Cardiac muscle cell (in vitro differentiated cells and primary cell): ENCODE measurements around the gene CPPED1. TPM values are rescaled to one million over a fixed set of nuclear protein-coding genes. Genes with fewer than 3 reads are reported as not detected.
"Not testable (repeated sequence)": the region's sequence is repeated elsewhere in the genome, so short reads cannot be mapped to it uniquely, and the experiment has no call there.

ENCODE experiments used
- DNase-seq, 2 donors: peaks; one replicate each; pipeline versions ENCODE4 v3.0.0 to v3.0.0-alpha.2; 2010 to 2017; ENCODE audit warnings: low read depth in 1 of 2, low spot score in 1 of 2
- H3K27ac ChIP-seq: fragments of 200-600 bp; sonication (generic); 2 replicates; pipeline ENCODE4 v1.5.1; 2016
- H3K27me3 ChIP-seq: fragments of 200-600 bp; sonication (generic); 2 replicates; pipeline ENCODE4 v1.6.0; 2016; ENCODE audit warnings: control low read depth
- H3K36me3 ChIP-seq: fragments of 200-600 bp; sonication (generic); 2 replicates; pipeline ENCODE4 v1.5.1; 2016; ENCODE audit warnings: control low read depth
- H3K4me1 ChIP-seq: fragments of 200-600 bp; sonication (generic); 2 replicates; pipeline ENCODE4 v1.8.1; 2017; ENCODE audit warnings: low read depth, mild to moderate bottlenecking, mixed run types
- H3K4me3 ChIP-seq: fragments of 200-600 bp; sonication (generic); 2 replicates; pipeline ENCODE4 v1.5.1; 2016; ENCODE audit warnings: mild to moderate bottlenecking
- H3K9me3 ChIP-seq: fragments of 200-600 bp; sonication (generic); 2 replicates; pipeline ENCODE4 v1.5.1; 2017; ENCODE audit warnings: low read depth, mild to moderate bottlenecking, control low read depth
- CTCF ChIP-seq: IDR thresholded peaks from 2 replicates; pipeline ENCODE4 v1.5.1; 2012; ENCODE audit warnings: low read depth, mild to moderate bottlenecking, low read length
- polyA plus RNA-seq: library from polyadenylated mRNA; unstranded; fragments of >200 nt; fragmentation: Nextera tagmentation; extraction: Ambion mirVana; gene quantifications from 2 replicates; pipeline ENCODE4 v1.2.1, GENCODE V29; 2016
- total RNA-seq: library from RNA; depleted of rRNA; stranded (reverse); fragments of >200 nt; gene quantifications from 2 replicates; pipeline ENCODE4 v1.2.3, GENCODE V29; 2016

Gene CPPED1
- total and polyA plus RNA-seq, 2 experiments from 2014 or later, result 10.0 to 12.0 TPM

- Histone ChIP-seq H3K36me3 (no peaks in the 10 kb centered on the region), H3K9me3 (no peaks in the 10 kb centered on the region), H3K4me1 (no peaks in the 10 kb centered on the region), H3K4me3 (no peak overlapping the region), H3K27ac (no peak overlapping the region), H3K27me3 (no peaks in the 10 kb centered on the region)
- DNase-seq, result peak in 1 of 2 donors; percentile 85
- TF ChIP-seq CTCF, result no peak
Observed at GRCh38 chr16:12801511-12802042, 2.1 kb downstream of the CPPED1 start.

GRCh38 chr16:12800817-12801216, 2.9 kb downstream of the CPPED1 start:
- Histone ChIP-seq H3K4me1 (no peaks in the 10 kb centered on the region), H3K36me3 (no peaks in the 10 kb centered on the region), H3K9me3 (no peaks in the 10 kb centered on the region), H3K27me3 (no peaks in the 10 kb centered on the region), H3K4me3 (no peak overlapping the region), H3K27ac (no peak overlapping the region)
- no peak for DNase-seq
- no peak for TF ChIP-seq CTCF

GRCh38 chr16:12799996-12800395, 3.7 kb downstream of the CPPED1 start:
- not testable (repeated sequence) for H3K4me1 ChIP-seq, H3K9me3 ChIP-seq, H3K36me3 ChIP-seq, DNase-seq, H3K27me3 ChIP-seq, H3K27ac ChIP-seq, H3K4me3 ChIP-seq

GRCh38 chr16:12798846-12799245, 4.8 kb downstream of the CPPED1 start:
- Histone ChIP-seq H3K4me3 (no peak overlapping the region), H3K27me3 (no peaks in the 10 kb centered on the region), H3K4me1 (peaks cover 10% of the 10 kb centered on the region), H3K36me3 (no peaks in the 10 kb centered on the region), H3K9me3 (no peaks in the 10 kb centered on the region), H3K27ac (no peak overlapping the region)
- no peak for TF ChIP-seq CTCF
- no peak for DNase-seq

GRCh38 chr16:12798171-12798570, 5.5 kb downstream of the CPPED1 start:
- no peak for TF ChIP-seq CTCF
- no peaks in the 10 kb centered on the region for H3K9me3 ChIP-seq
- no peaks in the 10 kb centered on the region for H3K27me3 ChIP-seq
- peaks cover 17% of the 10 kb centered on the region for H3K4me1 ChIP-seq
- no peak overlapping the region for H3K27ac ChIP-seq
- H3K36me3 ChIP-seq, result no peaks in the 10 kb centered on the region
- DNase-seq, result no peak
- no peak overlapping the region for H3K4me3 ChIP-seq

- no peak for DNase-seq
- Histone ChIP-seq H3K4me3 (no peak overlapping the region), H3K27ac (no peak overlapping the region), H3K36me3 (no peaks in the 10 kb centered on the region), H3K27me3 (no peaks in the 10 kb centered on the region), H3K9me3 (no peaks in the 10 kb centered on the region), H3K4me1 (peaks cover 17% of the 10 kb centered on the region)
- TF ChIP-seq CTCF, result no peak
Observed at GRCh38 chr16:12796498-12796897, 7.2 kb downstream of the CPPED1 start.
